Stimulated activated CD8-positive, alpha-beta memory T cell treated with anti-CD3 and anti-CD28 coated beads, Interleukin-7, amount 100 ng/mL, for 24 hours (primary cell): ENCODE results near the gene TMEM9B.

Source experiments
- DNase-seq: peaks from one replicate; pipeline ENCODE4 v3.0.0-alpha.2; 2020; ENCODE audit warnings: low read depth

Gene TMEM9B

DNA sequence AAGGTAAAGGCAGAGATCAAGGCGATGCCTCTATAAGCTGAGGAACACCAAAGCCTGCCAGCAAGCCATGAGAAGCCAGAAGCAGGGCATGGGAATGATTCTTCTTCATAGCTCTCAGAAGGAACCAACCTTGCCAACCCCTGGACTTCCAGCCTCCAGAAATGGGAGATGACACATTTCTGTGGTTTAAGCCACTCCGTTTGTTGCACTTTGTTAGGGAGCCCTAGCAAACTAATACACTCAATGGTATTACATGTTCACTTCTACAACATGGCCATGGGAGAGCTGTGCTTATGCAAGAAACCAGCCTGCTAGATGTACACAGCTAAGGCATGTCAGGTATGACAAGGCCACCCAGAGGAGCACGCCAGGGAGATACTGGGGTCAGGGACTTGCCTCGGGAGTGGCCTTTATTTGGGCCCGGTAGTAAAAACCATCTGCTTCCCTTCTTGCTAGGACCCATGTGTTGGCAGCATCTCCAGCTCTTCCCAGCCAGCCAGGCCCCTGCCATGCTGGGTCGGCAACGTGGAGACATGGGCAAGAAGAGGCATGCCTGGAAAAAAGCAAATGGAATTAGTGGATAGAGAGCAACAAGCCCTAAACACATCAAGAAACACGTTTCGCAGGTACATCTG, 35.1 kb downstream of the TMEM9B start:
- no peak for DNase-seq

DNA sequence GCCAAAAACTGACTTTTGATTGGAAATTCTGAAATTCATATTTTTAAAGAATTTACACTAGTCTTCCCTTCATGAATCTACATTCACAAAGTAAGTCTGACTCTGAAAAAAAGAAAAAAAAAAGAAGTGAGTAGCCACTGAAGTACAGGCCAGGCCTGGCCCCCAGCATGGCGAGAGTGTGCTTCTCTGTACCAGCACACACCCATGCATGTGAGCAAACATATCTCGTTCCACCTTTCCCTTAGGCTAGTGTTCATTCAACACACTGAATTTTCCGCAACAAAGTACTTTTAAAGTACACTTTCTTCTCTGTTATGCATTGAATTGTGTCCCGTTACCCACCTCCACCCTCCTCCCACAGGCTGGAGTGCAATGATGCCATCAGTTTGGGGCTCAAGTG, 36.0 kb downstream of the TMEM9B start:
- no peak for DNase-seq

GRCh38 chr11:8927233-8927632, 37.0 kb downstream of the TMEM9B start:
- no peak for DNase-seq

GRCh38 chr11:8926236-8926635, 38.0 kb downstream of the TMEM9B start:
- DNase-seq = no peak

- no peak for DNase-seq
These were observed 38.5 kb downstream of the TMEM9B start for GRCh38 chr11:8925711-8926110.

DNA sequence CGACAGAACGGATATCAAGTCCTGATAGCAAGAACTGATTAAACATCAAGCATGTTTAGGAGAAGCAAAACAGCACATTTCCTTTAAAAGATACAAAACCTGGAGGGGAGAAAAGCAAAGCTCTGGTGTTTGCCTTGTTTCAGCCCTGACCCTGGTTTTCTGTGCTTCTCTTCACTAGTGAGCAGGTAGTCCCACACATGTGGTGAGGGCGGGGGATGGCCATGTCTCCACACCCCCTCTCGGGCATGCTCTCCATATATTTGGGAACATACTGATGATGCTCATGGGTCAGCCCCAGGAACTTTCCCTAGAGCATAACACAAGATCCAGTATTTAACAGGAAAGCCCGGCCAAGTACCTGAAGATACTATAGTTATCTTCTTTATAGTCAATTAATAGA, 41.6 kb downstream of the TMEM9B start:
- no peak for DNase-seq

GRCh38 chr11:8917157-8917825, 47.0 kb downstream of the TMEM9B start:
- no peak for DNase-seq

DNA sequence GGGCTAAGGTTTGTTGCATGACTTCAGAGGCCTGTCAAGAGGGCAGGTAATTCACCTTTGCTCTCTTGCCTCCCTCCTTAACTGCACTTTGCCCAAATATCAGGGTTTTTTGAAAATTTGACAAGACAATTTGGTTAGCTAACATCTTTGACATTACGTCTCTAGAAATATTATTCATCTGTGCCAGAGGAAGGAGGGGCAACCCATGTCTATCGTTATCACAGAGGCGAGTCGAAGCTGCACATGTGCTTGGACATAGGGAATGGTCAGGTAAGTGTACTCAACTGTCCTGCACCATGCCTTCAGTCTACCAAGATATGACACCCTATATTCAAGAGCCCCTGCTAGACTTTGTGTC, 49.6 kb downstream of the TMEM9B start:
- DNase-seq = no peak

DNA sequence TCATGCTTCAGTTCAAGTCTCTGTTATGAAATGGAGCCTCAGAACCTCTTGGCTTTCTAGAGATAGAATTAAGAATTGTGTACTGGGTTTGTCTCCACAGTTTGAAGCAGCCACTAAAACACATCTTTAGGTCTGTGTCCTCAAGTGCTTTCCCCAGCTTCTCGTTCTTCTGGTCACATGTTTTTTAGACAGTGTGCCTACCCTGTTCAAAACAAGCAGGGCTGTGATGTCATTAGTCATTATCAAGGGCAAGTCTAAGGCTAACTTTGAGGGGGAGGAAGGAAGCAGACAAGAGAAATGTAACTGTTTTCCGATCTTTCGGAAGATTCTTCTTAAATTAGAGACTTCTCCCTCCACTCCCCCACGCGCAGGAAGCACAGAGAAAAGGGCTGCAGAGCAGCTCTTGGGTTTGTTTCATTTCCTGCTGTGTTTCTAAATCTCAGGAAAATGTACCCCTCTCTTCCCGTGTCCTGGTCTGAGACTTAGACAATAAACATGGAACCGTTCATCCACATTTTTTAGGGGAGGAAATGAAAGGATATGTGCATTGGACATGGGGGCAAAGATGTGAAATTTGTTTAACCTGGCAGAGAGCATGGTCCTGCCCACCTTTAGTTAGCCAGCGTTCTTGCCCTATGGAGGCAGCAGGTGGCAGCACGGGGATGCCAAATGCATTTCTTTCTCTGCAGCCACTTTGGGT, 50.1 kb downstream of the TMEM9B start:
- DNase-seq = no peak

DNA sequence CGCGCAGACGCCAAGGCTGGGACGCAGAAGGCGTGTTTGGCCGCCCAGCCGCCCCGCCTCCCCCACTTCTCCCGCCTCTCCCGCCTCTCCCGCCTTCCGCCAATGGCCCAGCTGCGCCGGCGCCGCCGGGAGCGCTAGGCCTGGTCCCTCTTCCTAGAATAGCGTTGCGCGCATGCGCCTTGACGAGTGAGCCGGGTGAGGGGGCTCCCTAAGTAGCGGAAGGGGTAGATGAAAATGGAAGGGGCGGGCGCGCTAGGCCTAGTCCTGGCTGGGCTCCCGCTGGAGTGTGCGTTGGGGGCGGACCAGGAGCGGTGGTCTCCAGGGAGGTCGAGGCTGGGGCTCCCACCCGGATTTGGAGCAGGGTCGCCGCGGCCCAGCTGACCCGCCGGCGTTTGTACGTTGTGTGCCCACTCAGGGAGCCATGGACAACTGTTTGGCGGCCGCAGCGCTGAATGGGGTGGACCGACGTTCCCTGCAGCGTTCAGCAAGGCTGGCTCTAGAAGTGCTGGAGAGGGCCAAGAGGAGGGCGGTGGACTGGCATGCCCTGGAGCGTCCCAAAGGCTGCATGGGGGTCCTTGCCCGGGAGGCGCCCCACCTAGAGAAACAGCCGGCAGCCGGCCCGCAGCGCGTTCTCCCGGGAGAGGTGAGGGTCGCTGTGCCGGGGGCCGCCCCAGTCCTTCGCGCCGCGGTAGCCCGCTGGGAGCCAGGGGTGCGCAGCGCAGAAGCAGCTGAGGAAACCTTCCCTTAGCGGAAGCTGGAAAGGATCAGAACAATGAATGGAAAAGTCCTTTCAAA, 53.0 kb downstream of the TMEM9B start, which contains the start of gene AKIP1:
TSS of gene AKIP1 (plus strand) at position 161 of the 795 bp plus-strand sequence. CDS start at position 422, 261 bp downstream.
- DNase-seq = peak; percentile 80

- DNase-seq = no peak
These were observed 53.6 kb downstream of the TMEM9B start for GRCh38 chr11:8910649-8911026.

GRCh38 chr11:8908099-8908498, 56.1 kb downstream of the TMEM9B start:
- no peak for DNase-seq

- DNase-seq = no peak
These were observed 57.1 kb downstream of the TMEM9B start for GRCh38 chr11:8907116-8907515.

- no peak for DNase-seq
These were observed 58.6 kb downstream of the TMEM9B start for GRCh38 chr11:8905528-8906165.

GRCh38 chr11:8899119-8899753, 65.0 kb downstream of the TMEM9B start:
- DNase-seq = no peak
